Daoy (cell line): ENCODE measurements around the gene ABHD5. TPM values are rescaled to one million over a fixed set of nuclear protein-coding genes. Genes with fewer than 3 reads are reported as not detected.
"Not testable (repeated sequence)": the region's sequence is repeated elsewhere in the genome, so short reads cannot be mapped to it uniquely, and the experiment has no call there.

Source experiments
- DNase-seq: peaks from one replicate; pipeline ENCODE4 v3.0.0-alpha.2; 2015; ENCODE audit warnings: low read depth
- total RNA-seq: library from RNA; depleted of rRNA; stranded (reverse); fragments of >200 nt; shearing (Covaris generic); gene quantifications from 2 replicates; pipeline ENCODE4 v1.2.3, GENCODE V29; 2014; rRNA removed

Gene ABHD5
- 28.4 and 33.4 TPM in 2 replicates for total RNA-seq

DNA sequence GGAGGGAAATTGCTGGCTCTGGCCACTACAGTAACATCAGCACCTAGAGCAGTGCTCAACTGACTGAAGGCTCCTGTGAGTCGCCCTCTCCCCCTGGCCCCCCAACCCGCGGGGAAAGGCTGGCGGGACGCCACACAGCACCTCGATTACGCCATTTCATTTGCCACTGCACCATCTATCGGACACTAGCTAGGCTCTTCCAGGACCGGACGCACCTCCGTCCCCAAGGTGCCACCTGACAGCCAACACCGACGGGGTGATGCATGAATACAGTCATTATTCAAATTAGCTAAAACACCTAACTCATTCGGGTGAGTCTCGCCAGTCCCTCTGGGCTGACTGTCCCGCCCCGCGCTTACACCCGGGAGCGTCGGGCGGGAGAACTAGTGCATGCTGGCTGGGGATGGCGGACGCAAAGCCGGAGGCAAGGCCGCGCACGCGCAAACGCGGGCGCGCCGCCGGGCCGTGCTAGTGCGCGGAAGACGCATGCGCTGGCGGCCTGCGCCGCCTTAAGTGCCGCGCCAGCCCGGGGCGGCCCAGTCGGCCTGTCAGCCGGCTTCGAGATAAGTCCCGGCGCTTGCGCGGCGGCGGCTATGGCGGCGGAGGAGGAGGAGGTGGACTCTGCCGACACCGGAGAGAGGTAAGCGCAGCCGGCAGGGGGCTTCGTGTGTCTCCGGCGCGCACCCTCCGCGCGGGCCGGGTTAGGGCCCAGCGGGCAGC is at the start of gene ABHD5:
ABHD5 (plus strand) TSS at position 539 of the 720 bp plus-strand sequence; CDS start at position 594, 55 bp downstream.
- DNase-seq, result peak; percentile 95

DNA sequence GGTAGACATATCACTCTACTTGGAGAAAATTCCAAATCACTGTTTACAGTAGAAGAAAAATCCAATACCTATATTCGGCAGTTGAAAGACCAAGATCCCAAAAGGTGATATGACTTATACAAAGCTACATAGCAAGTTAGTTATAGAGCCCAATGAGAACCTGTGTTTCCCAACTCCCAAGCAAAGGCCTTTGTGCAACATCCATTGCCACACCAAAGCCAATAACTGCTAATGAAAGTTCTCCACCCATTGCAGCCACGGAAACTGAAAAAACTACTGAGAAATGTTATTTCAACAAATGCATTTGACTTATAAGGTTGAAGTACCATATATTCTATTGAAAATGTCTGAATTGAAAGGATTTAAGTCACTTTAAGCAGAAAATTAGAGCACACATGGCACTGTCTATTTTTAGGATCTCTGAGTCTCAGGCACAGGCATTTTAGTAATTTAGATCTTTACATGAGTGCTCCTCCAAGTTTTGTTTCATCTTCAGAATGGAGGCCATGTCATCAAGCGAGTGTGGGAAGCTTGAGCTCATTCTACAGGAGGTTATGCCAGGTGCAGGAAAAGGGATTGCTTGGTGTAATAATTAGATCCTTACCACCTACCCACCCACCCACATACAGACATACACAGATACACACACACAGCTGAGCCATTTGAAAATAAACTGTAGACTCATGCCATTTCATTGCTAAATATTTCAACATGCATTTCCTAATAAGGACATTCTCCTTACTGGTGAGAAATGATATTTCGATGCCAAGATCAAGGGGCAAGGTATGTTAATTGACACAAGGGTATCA is 49.2 kb upstream of the ABHD5 start:
- no peak for DNase-seq

DNA sequence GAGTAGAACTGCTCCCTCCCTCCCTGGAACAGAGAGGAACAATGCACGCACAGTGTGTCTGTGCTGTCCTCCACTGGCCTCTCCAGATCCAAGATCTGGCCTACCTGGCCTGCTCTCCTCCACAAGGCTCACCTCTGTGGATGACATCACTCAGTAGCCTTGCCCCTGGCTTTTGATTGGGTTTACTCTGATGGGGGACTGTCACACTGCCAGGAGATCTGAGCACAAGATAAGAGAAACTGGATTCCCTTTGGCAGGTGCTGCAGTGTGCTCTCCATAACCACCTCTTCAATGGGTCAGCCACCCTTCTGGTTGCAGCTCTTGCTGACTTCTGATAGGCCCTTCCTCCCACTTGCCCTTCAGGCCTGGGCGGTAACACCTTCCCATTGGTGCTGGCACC is 46.3 kb upstream of the ABHD5 start:
- no peak for DNase-seq

DNA sequence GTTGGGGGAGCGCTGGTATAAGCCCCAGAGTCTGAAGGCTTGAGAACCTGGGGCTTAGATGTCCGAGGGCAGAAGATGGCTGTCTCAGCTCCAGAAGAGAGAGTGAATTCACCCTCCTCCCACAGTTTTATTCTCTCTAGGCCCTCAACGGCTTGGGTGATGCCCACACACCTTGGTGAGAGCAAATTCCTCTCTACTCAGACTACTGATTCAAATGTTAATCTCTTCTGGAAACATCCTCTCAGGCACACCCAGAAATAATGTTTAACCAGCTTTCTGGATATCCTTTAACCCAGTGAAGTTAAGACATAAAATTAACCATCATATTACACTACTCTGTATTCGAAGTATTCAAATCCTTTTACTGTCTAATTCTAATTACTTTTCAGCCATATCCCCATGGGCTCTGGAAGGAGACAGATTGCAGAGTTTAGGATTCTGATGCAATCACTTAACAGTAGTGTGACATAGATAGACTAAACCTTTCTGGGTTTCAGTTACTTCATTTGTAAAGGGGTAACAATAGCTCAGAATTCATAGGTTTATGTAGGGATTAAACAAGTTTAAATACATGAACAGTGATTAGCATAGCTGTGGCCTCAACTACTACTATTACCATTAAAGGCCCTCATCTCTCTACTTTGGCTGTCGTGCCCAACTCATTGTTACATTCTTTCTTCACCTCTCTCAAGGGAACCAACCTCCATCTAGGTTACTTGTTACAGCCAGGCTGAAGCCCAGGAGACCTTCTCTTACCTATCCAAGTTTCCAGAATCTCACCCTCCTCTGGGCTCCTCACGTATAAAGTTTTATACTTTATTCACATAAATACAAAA is 43.2 kb upstream of the ABHD5 start:
- DNase-seq, result no peak

DNA sequence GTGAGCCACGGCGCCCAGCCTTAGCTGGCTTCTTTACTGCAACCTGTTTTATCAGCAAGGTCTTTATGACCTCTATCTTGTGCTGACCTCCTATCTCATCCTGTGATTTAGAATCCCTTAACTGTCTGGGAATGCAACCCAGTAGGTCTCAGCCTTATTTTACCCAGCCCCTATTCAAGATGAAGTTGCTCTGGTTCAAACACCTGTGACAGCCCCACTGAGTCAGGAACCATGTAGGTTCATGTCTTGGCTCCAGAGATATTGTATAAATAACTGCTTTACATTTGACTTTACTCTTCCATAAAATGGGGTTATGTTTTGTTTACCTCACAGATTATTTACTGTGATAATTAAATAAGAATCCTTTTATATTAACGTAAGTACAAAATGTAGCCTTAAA is 41.8 kb upstream of the ABHD5 start:
- no peak for DNase-seq

DNA sequence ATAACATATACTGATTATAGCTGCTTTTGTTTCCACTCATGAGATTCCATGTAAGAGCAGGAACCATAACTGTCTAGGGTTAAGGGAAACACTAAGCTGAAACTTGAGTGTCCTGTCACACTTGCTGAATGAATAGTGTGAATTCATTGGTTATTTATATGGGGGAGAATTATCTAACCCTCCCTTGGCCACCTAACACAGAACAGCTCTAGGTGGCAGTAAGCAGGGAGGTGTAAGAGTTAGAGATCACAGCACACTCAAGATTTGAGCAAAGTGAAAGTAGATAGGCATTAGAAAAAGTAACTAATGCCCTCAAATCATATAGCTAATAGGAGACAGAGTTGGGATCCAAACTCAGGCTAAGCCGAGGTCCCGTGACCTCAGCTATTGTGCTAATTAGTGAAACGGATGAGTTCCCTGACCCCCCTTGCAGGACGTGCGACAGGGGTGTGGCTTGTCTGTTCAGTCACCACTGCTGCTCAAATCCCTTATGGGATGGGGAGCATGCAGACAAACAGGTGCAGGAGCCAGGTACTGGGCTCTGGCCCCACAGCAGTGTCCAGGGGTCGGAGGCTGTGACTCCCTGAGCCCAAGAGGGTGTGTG is 41.3 kb upstream of the ABHD5 start:
- DNase-seq, result no peak

DNA sequence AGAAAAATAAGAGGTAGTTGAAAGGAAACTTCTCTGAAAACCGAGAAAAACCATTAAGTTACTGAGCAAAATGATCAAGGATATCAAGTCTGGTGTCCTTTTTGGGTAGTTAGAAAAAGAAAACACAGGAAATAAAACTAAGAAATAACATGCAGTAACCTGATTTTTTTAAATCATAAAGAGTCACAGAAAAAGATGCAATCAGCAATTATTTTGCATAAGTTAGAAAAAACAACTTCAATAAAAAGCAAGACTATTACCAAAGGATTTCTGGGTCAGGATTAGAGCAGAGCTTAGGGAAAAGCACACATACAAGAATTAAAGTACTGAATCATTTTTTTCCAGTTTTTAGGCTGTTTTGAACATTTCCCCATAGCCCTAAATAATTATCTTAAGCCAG is 40.4 kb upstream of the ABHD5 start:
- DNase-seq, result no peak

DNA sequence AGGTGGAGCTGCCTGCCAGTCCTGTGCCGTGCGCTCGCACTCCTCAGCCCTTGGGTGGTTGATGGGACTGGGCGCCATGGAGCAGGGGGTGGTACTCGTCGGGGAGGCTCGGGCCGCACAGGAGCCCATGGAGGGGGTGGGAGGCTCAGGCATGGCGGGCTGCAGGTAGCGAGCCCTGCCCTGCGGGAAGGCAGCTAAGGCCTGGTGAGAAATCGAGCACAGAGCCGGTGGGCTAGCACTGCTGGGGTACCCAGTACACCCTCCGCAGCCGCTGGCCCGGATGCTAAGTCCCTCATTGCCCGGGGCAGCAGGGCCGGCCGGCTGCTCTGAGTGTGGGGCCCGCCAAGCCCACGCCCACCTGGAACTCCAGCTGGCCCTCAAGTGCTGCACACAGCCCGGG is 34.3 kb upstream of the ABHD5 start:
- DNase-seq, result not testable (repeated sequence)

DNA sequence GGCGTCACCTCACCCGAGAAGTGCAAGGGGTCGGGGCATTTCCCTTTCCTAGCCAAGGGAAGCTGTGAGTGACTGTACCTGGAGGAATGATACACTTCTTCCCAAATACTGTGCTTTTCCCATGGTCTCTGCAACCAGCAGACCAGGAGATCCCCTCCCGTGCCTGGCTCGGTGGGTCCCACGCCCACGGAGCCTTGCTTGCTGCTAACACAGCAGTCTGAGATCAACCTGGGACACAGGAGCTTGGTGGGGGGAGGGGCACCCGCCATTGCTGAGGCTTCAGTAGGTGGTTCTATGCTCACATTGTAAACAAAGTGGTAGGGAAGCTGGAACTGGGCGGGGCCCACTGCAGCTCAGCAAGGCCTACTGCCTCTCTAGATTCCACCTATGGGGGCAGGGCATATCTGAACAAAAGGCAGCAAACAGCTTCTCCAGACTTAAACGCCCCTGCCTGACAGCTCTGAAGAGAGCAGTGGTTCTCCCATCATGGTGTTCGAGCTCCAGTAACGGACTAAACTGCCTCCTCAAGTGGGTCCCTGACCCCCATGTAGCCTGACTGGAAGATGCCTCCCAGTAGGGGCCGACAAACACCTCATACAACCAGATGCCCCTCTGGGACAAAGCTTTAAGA is 31.4 kb upstream of the ABHD5 start:
- DNase-seq, result no peak

DNA sequence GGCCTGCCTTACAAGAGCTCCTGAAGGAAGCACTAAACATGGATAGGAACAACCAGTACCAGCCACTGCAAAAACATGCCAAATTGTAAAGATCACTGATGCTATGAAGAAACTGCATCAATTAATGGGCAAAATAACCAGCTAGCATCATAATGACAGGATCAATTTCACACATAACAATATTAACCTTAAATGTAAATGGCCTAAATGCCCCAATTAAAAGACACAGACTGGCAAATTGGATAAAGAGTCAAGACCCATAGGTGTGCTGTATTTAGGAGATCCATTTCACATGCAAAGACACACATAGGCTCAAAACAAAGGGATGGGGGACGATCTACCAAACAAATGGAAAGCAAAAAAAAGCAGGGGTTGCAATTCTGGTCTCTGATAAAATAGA is 29.4 kb upstream of the ABHD5 start:
- DNase-seq, result not testable (repeated sequence)

DNA sequence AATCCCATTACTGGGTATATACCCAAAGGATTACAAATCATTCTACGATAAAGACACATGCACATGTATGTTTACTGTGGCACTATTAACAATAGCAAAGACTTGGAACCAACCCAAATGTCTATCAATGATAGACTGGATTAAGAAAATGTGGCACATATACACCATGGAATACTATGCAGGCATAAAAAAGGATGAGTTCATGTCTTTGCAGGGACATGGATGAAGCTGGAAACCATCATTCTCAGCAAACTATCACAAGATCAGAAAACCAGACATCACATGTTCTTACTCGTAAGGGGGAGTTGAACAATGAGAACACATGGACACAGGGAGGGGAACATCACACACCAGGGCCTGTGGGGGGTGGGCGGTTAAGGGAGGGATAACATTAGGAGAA is 25.7 kb upstream of the ABHD5 start:
- DNase-seq, result not testable (repeated sequence)

DNA sequence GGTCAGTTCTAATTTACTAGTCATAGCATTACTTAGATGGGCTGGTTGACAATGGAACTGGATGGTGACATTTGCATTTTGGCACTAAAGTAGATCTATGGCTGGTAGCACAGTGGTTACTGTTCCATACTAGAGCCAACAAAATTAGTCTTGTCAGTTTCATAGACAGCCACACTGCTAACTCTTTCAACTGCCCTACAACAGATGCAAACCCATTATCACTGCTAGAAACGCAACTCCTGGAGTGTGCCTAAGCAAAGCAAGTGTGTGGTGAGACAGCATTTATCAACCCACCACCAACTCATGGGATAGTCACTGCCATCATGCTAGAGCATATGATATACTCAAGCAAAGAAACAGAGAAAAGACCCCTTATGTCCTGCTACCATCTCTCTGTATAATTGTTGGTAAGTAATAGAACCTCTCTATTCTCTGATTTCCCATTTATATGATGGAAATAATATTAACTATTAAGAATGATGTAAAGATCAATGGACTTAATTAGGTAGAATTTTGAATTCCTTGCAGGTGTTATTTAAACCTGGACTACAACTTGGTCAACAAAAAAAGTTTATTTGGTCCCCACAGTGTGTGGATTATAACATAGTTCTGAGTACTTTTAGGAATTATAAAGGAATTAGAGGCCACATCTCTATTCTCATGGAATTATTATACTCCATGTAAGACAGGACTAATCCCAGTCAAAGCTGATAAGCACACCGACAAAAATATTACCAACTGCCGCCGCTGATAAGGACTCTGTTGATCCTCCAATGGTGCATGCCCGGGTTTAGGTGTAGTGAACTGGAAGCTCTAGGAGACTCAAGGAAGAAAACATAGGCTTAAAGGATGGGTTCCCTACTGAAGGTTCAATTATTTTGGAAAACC is 19.9 kb upstream of the ABHD5 start:
- DNase-seq, result no peak

DNA sequence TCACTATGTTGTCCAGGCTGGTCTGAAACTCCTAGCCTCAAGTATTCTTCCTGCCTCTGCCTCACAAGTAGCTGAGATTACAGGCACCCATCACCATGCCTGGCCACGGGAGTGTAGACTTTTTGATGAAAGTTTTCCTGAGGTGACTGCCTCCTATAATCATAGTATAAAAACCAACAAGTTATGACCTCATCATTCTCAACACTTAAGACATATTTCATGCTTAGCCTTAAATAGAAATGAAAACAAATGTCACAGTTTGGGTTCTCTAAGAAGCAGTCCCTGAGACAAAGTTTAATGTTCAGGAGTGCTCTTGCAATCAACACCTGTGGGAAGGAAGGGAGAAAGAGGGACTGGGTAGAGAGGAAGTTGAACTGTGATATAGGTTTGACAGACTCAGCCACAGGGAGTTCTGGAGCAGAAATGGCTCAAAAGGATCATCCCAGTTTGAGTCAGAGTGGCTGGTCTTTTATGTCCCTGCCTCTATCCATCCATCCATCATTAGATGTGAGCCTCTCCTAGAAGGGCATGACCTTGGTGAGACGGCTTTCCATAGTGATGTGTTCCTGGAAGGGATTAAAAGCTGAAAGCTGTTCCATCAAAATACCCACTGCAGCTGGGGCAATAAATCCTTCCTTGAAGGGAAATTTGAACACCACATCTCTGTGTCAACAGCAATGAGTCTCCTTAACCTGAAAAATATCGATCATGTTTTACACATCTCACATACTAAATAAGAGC is 16.2 kb upstream of the ABHD5 start:
- DNase-seq, result no peak

DNA sequence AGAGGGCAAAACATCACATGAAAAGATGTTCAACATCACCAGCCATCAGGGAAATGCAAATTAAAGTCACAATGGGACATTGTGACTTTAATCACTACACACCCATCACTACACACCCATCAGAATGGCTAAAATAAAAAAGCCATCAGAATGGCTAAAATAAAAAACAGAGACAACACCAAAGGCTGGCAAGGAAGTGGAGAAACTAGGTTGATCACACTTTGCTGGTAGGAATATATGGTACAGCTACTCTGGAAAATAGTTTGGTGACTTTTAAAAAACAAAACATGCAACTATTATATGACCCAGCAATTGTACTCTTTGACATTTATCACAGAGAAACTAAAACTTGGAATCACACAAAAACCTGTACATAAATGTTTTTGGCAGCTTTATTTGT is 15.1 kb upstream of the ABHD5 start:
- DNase-seq, result no peak

DNA sequence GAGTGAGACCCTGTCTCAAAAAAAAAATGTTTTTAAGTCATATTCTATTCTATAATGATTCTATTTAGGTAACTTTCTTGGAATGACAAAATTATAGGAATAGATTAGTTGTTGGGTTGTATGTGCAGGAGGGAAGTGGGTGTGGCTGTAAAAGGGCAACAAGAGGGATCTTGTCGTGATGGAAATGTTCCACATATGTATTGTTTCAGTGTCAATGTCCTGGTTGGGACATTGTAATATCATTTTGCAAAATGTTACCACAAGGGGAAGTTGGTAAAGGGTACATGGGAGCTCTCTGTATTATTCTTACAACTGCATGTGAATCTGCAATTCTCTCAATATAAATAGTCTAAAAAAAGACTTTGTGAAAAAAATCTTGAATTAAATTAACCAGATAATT is 14.3 kb upstream of the ABHD5 start:
- DNase-seq, result no peak

DNA sequence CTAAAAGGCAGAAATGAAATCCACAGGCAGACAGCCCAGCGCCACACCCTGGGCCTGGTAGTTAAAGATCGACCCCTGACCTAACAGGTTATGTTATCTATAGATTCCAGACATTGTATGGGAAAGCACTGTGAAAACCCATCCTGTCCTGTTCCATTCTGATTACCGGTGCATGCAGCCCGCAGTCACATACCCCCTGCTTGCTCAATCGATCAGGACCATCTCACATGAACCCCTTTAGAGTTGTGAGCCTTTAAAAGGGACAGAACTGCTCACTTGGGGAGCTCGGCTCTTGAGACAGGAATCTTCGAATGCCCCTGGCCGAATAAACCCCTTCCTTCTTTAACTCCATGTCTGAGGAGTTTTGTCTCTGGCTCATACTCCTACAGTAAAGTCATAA is 12.4 kb upstream of the ABHD5 start:
- not testable (repeated sequence) for DNase-seq

DNA sequence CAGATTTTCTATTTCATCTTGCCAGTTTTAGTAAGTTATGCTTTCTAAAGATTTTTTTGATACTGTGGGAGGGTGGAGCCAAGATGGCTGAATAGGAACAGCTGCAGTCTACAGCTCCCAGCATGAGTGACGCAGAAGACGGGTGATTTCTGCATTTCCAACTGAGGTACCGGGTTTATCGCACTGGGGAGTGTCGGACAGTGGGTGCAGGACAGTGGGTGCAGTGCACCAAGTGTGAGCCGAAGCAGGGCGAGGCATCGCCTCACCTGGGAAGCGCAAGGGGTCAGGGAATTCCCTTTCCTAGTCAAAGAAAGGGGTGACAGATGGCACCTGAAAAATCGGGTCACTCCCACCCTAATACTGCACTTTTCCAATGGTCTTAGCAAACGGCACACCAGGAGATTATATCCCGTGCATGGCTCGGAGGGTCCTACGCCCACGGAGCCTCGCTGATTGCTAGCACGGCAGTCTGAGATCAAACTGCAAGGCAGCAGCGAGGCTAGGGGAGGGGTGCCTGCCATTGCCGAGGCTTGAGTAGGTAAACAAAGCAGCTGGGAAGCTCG is 11.8 kb upstream of the ABHD5 start:
- DNase-seq, result not testable (repeated sequence)

DNA sequence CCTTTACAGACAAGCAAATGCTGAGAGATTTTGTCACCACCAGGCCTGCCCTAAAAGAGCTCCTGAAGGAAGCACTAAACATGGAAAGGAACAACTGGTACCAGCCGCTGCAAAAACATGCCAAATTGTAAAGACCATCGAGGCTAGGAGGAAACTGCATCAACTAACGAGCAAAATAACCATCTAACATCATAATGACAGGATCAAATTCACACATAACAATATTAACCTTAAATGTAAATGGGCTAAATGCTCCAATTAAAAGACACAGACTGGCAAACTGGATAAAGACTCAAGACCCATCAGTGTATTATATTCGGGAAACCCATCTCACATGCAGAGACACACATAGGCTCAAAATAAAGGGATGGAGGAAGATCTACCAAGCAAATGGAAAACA is 9.9 kb upstream of the ABHD5 start:
- DNase-seq, result not testable (repeated sequence)

DNA sequence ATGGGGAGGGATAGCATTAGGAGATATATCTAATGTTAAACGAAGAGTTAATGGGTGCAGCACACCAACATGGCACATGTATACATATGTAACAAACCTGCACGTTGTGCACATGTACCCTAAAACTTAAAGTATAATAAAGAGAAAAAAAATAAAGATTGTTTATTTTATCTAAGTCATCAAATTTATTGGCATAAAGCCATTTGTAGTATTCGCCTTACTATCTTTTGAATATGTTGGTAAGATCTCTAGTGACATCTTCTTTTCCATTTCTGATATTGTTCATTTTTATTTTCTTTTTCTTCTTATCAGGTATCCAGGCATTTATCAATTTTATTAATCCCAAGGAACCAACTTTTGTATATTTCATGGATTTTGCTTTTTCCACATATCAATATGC is 5.8 kb upstream of the ABHD5 start:
- DNase-seq, result no peak
